ENCODE results near the gene COL9A2. TPM values are rescaled to one million over a fixed set of nuclear protein-coding genes. Genes with fewer than 3 reads are reported as not detected.

The COL9A2 gene
- total RNA-seq, 1 donor from 2014 or later = 20.2 TPM

DNA sequence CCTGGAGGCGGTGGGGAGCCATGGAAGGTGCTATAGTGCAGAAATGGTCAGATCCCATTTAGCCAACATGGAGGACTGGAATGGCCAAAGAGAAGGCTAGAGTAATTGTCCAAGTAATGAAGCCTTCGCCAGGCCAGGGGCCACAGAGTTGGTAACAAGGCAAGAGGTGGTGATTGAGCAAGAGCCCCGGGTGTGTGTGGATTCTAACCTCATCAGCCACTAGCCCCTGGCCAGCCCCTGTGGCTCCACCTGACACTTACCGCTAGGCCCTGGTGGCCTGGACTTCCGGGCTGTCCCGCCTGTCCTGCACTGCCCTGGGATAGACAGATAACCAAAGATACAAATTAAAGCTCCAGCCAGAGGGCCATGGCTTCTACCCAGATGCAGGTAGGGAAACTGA is 9.9 kb downstream of the COL9A2 start:
- H3K4me3 ChIP-seq (ENCODE audit: low read depth, low read length) = no peak overlapping the region
- TF ChIP-seq, protein P1, sequence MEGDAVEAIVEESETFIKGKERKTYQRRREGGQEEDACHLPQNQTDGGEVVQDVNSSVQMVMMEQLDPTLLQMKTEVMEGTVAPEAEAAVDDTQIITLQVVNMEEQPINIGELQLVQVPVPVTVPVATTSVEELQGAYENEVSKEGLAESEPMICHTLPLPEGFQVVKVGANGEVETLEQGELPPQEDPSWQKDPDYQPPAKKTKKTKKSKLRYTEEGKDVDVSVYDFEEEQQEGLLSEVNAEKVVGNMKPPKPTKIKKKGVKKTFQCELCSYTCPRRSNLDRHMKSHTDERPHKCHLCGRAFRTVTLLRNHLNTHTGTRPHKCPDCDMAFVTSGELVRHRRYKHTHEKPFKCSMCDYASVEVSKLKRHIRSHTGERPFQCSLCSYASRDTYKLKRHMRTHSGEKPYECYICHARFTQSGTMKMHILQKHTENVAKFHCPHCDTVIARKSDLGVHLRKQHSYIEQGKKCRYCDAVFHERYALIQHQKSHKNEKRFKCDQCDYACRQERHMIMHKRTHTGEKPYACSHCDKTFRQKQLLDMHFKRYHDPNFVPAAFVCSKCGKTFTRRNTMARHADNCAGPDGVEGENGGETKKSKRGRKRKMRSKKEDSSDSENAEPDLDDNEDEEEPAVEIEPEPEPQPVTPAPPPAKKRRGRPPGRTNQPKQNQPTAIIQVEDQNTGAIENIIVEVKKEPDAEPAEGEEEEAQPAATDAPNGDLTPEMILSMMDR (IDR thresholded peaks at IDR 0.05; ENCODE audit: insufficient read depth, low read length, poor library complexity, severe bottlenecking) = no peak
- H3K27me3 ChIP-seq (ENCODE audit: control insufficient read depth, insufficient read depth, low read length) = no peaks in the 10 kb centered on the region
- DNase-seq (ENCODE audit: low read depth) = no peak
- no peaks in the 10 kb centered on the region for H3K36me3 ChIP-seq (ENCODE audit: control insufficient read depth, insufficient read depth, low read length)

DNA sequence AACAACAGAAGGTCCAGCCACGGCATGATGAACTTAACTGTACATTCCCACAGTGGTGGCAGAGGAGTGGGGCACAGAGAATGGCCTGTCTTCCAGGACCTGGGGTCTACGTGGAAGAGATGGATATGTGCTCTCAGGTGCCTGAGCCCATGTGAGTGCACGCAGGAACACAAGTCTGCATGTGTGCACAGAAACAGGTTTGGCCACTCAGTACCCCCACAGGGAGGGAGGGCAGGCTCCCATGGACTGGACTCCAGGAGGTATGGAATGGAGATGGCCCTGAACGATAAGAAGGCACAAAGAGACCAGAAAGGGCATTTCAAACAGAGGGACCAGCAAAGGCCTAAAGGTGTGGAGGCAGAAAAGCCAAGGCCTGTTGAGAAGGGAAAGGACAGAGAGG is 10.8 kb downstream of the COL9A2 start:
- H3K4me3 ChIP-seq (ENCODE audit: low read depth, low read length) = no peak overlapping the region
- no peaks in the 10 kb centered on the region for H3K36me3 ChIP-seq (ENCODE audit: control insufficient read depth, insufficient read depth, low read length)
- DNase-seq (ENCODE audit: low read depth) = no peak
- TF ChIP-seq, protein P1 (IDR thresholded peaks at IDR 0.05; ENCODE audit: insufficient read depth, low read length, poor library complexity, severe bottlenecking) = no peak
- no peaks in the 10 kb centered on the region for H3K27me3 ChIP-seq (ENCODE audit: control insufficient read depth, insufficient read depth, low read length)

DNA sequence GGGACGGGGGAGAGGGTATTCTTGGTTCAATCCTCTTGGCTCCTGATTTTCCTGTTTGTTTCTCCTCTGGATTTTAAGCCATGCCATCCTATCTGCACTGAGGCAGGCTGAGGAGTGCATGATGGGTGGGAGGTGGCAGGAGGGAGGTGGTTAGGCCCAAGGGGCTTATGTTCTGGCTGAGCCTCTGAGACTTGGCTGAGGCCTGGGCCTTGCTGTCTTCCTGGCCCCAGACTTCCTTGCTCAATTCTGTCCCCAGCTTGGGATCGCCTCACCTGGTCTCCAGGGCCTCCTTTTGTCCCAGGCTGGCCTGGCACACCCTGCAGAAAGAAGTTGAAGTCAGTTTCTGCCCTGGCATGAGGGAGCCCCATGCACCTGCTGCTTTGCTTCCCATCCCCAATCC is 11.2 kb downstream of the COL9A2 start:
- Histone ChIP-seq H3K4me3 (ENCODE audit: low read depth, low read length) (no peak overlapping the region), H3K27me3 (ENCODE audit: control insufficient read depth, insufficient read depth, low read length) (no peaks in the 10 kb centered on the region), H3K36me3 (ENCODE audit: control insufficient read depth, insufficient read depth, low read length) (no peaks in the 10 kb centered on the region)
- TF ChIP-seq, protein P1 (IDR thresholded peaks at IDR 0.05; ENCODE audit: insufficient read depth, low read length, poor library complexity, severe bottlenecking) = no peak
- no peak for DNase-seq (ENCODE audit: low read depth)

DNA sequence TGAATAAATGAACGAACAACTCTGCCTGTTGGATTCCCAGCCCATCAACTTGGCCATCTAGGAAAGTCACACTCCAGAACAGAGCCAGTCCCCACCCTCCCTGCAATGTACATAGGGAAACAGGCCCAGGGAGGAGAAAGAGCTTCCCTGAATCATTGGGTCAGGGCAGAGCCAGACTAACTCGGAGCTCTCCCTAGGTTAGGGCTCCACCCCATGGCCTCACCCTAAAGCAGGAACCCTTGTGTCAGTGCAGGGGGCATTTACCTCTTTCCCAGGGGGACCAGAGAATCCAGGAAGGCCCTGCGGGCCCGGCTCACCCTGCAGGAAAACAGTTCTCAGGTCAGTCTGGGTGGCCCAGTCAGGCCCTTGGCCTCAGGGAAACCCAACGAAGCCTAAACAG is 11.6 kb downstream of the COL9A2 start:
- H3K36me3 ChIP-seq (ENCODE audit: control insufficient read depth, insufficient read depth, low read length) = no peaks in the 10 kb centered on the region
- H3K4me3 ChIP-seq (ENCODE audit: low read depth, low read length) = no peak overlapping the region
- DNase-seq (ENCODE audit: low read depth) = no peak
- TF ChIP-seq, protein P1 (IDR thresholded peaks at IDR 0.05; ENCODE audit: insufficient read depth, low read length, poor library complexity, severe bottlenecking) = no peak
- H3K27me3 ChIP-seq (ENCODE audit: control insufficient read depth, insufficient read depth, low read length) = no peaks in the 10 kb centered on the region

DNA sequence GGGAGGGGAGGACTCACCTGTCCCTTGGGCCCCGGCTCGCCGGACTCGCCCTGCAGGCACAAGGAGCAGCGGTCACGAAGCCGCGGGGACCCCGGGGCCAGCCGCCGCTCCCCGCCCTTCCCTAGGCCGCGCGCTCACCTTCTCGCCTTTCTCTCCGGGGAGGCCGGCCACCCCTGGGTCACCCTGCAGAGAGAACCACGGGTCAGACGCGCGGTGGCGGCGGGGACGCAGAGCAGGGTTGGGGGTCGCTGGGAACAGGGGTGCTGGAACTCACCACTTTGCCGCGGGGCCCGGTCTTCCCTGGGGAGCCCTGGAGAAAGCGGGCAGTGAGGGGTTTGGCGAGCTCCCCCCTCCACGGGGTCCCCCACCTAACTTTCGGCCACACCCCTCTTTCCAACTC is 13.3 kb downstream of the COL9A2 start:
- Histone ChIP-seq H3K27me3 (ENCODE audit: control insufficient read depth, insufficient read depth, low read length) (no peaks in the 10 kb centered on the region), H3K36me3 (ENCODE audit: control insufficient read depth, insufficient read depth, low read length) (no peaks in the 10 kb centered on the region), H3K4me3 (ENCODE audit: low read depth, low read length) (no peak overlapping the region)
- DNase-seq (ENCODE audit: low read depth) = no peak
- TF ChIP-seq, protein P1 (IDR thresholded peaks at IDR 0.05; ENCODE audit: insufficient read depth, low read length, poor library complexity, severe bottlenecking) = no peak

DNA sequence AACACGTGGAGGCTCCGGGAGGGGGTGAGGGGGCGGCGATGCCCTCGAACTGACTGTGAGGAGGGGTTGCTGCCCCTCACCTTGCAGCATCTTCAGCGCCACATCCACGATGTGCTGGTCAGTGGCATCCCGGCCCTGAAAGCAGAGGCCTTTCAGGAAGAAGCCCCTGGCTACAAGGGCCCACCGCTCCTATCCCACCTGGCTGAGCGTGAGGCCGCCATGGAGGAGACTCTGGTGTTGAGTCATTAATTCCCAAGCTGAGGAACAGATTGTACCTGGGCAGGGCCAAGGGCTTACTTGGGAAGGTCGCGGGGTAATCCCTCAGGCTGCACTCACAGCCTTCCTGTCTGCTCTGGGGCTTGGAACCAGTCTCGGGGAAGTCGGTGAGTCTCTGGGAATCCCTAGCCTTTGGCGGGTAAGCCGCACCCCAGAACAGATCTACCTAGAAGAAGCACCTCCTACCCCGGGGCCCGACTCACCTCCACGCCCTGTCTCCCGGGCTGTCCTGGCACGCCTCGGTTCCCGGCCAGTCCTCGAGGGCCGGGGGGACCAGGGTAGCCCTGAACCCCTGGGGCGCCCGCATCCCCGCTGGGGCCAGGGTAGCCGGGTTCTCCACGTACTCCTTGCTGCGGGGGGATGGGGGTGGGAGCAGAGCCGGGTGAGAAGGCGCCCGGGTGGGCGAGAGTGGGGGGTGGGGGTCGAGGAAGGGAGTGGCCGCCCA is 13.9 kb downstream of the COL9A2 start:
- TF ChIP-seq, protein P1 (IDR thresholded peaks at IDR 0.05; ENCODE audit: insufficient read depth, low read length, poor library complexity, severe bottlenecking) = no peak
- no peaks in the 10 kb centered on the region for H3K36me3 ChIP-seq (ENCODE audit: control insufficient read depth, insufficient read depth, low read length)
- no peaks in the 10 kb centered on the region for H3K27me3 ChIP-seq (ENCODE audit: control insufficient read depth, insufficient read depth, low read length)
- no peak for DNase-seq (ENCODE audit: low read depth)
- H3K4me3 ChIP-seq (ENCODE audit: low read depth, low read length) = no peak overlapping the region
